Caco-2 (cell line): ENCODE data around the gene TAPBPL. TPM values are rescaled to one million over a fixed set of nuclear protein-coding genes. Genes with fewer than 3 reads are reported as not detected.

Experiments used
- BruUV-seq: library from RNA; stranded (reverse); fragments of 400-500 nt; replicated peaks from 2 replicates; lab custom pipeline; 2021; lab: Mats Ljungman, UMichigan
- CTCF ChIA-PET: fragments of 300-600 bp; sonication (Branson Sonifier 250); formaldehyde crosslinking; loops from one replicate; lab custom pipeline; 2022; ENCODE audit warnings: antibody characterized with exemption; lab: Charles Lee
- POLR2A ChIA-PET: fragments of 300-600 bp; sonication (Branson Sonifier 250); formaldehyde crosslinking; loops from one replicate; lab custom pipeline; 2022; ENCODE audit warnings: antibody characterized with exemption; lab: Charles Lee
- DNase-seq, 2 experiments: peaks; one replicate each; pipeline versions ENCODE4 v3.0.0 to v3.0.0-alpha.2; 2020 to 2022
- H3K27me3 ChIP-seq: replicated peaks from 2 replicates; pipeline ENCODE4 v1.6.0; 2011; ENCODE audit warnings: low read length; ENCODE audit not compliant: control insufficient read depth, insufficient read depth
- H3K36me3 ChIP-seq: 2 replicates; pipeline ENCODE4 v1.5.1; 2011; ENCODE audit warnings: low read length; ENCODE audit not compliant: control insufficient read depth, insufficient read depth
- H3K4me1 ChIP-seq: fragments of 250-450 bp; sonication (Bioruptor Pico); 2 replicates; pipeline ENCODE4 v1.5.1; 2020; ENCODE audit warnings: mild to moderate bottlenecking
- H3K4me3 ChIP-seq: 2 replicates; pipeline ENCODE4 v1.5.1; 2011; ENCODE audit warnings: low read depth, mild to moderate bottlenecking, control low read depth, low read length
- H3K9me3 ChIP-seq: fragments of 250-450 bp; sonication (Bioruptor Pico); 2 replicates; pipeline ENCODE4 v1.5.1; 2020; ENCODE audit warnings: mild to moderate bottlenecking, moderate library complexity
- H3K27ac Mint-ChIP-seq: one replicate; pipeline ENCODE4 v1.8.0; 2022; ENCODE audit warnings: mixed read lengths; ENCODE audit not compliant: unreplicated experiment
- H3K27me3 Mint-ChIP-seq: one replicate; pipeline ENCODE4 v1.8.0; 2022; ENCODE audit warnings: mixed read lengths; ENCODE audit not compliant: insufficient read depth, unreplicated experiment
- H3K36me3 Mint-ChIP-seq: one replicate; pipeline ENCODE4 v1.8.0; 2022; ENCODE audit warnings: mild to moderate bottlenecking, mixed read lengths; ENCODE audit not compliant: insufficient read depth, unreplicated experiment
- H3K4me1 Mint-ChIP-seq: one replicate; pipeline ENCODE4 v1.8.0; 2022; ENCODE audit warnings: low read depth, mixed read lengths; ENCODE audit not compliant: unreplicated experiment
- H3K4me3 Mint-ChIP-seq: one replicate; pipeline ENCODE4 v1.8.0; 2022; ENCODE audit warnings: mild to moderate bottlenecking, moderate library complexity, mixed read lengths; ENCODE audit not compliant: unreplicated experiment
- H3K9me3 Mint-ChIP-seq: one replicate; pipeline ENCODE4 v1.8.0; 2022; ENCODE audit warnings: mixed read lengths; ENCODE audit not compliant: unreplicated experiment
- CTCF ChIP-seq, 2 experiments: fragments of 200-600 bp in 1 of 2; IDR thresholded peaks; 1 replicate in 1 of 2; 2 replicates in 1 of 2; pipeline versions ENCODE4 v1.5.1 to v1.8.0; 2011 to 2022; ENCODE audit warnings: antibody characterized with exemption in 1 of 2, control low read depth in 1 of 2, inconsistent platforms in 1 of 2, low read depth in 1 of 2, low read length in 1 of 2, mild to moderate bottlenecking in 1 of 2, moderate library complexity in 1 of 2; ENCODE audit not compliant: insufficient read depth in 1 of 2, severe bottlenecking in 1 of 2, unreplicated experiment in 1 of 2
- intact Hi-C: fragments of 100-400 bp; cut with micrococcal nuclease; formaldehyde crosslinking; loops from one replicate; pipeline ENCODE4 v1.10.0; 2022; ENCODE audit not compliant: unreplicated experiment
- total RNA-seq: library from RNA; stranded (reverse); gene quantifications from 2 replicates; pipeline ENCODE4 v1.2.3, GENCODE V29; 2022

The TAPBPL gene
- total RNA-seq, 1 experiment from 2014 or later, result 9.7 TPM

GRCh38 chr12:6418796-6419195, 33.0 kb upstream of the TAPBPL start:
- peaks cover 8% of the 10 kb centered on the region for H3K4me1 ChIP-seq
- intact Hi-C loops, result no loop called here
- ChIA-PET CTCF (no interaction called here), POLR2A (interaction anchor here (0.5 kb wide), 1 partner anchor 1267 kb away, joined by 3 read pairs; no protein-coding TSS in a partner anchor)
- H3K27me3 ChIP-seq, result no peaks in the 10 kb centered on the region
- no peak for DNase-seq
- Mint-ChIP-seq H3K36me3 (no peaks in the 10 kb centered on the region), H3K4me3 (no peak overlapping the region), H3K9me3 (no peaks in the 10 kb centered on the region), H3K27me3 (no peaks in the 10 kb centered on the region), H3K27ac (no peak overlapping the region), H3K4me1 (peaks cover 7% of the 10 kb centered on the region)
- H3K9me3 ChIP-seq, result no peaks in the 10 kb centered on the region
- no peaks in the 10 kb centered on the region for H3K36me3 ChIP-seq
- H3K4me3 ChIP-seq, result no peak overlapping the region
- no TSS peak for BruUV-seq
- no peak for TF ChIP-seq CTCF (IDR thresholded peaks at IDR 0.05; ENCODE audit: insufficient read depth in 1 of 2, low read depth in 1 of 2, low read length in 1 of 2, severe bottlenecking in 1 of 2, unreplicated experiment in 1 of 2)

DNA sequence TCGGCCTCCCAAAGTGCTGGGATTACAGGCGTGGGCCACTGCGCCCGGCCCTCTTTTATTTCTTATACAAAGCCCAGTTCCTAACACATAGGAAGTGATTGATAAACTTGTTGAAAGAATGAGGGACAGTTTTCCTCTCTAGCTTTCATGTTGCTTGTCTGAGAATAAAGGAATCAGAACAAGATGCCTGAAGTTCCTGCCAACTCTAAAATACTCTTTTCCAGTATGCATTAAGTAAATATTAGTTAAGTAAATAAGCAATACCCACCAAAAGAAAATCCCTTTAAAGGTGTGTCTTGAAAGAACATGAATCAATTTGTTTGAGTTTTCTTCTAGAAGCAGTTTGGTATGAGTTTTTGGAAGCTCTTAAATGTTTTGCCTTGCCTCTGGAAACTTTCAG, 31.5 kb upstream of the TAPBPL start:
- H3K27me3 ChIP-seq, result no peaks in the 10 kb centered on the region
- H3K9me3 ChIP-seq, result no peaks in the 10 kb centered on the region
- CTCF ChIA-PET, result interaction anchor here (1.0 to 1.6 kb wide), 2 partner anchors 45 to 117 kb away, joined by 4 read pairs; no protein-coding TSS in a partner anchor
- no peaks in the 10 kb centered on the region for H3K36me3 Mint-ChIP-seq
- H3K9me3 Mint-ChIP-seq, result no peaks in the 10 kb centered on the region
- H3K27me3 Mint-ChIP-seq, result no peaks in the 10 kb centered on the region
- no peak for DNase-seq
- intact Hi-C loops, result no loop called here
- POLR2A ChIA-PET, result no interaction called here
- H3K4me3 Mint-ChIP-seq, result no peak overlapping the region
- TF ChIP-seq CTCF (IDR thresholded peaks at IDR 0.05; ENCODE audit: insufficient read depth in 1 of 2, low read depth in 1 of 2, low read length in 1 of 2, severe bottlenecking in 1 of 2, unreplicated experiment in 1 of 2), result no peak
- BruUV-seq, result no TSS peak
- H3K4me1 ChIP-seq, result peaks cover 8% of the 10 kb centered on the region
- no peak overlapping the region for H3K27ac Mint-ChIP-seq
- H3K4me3 ChIP-seq, result no peak overlapping the region
- peaks cover 8% of the 10 kb centered on the region for H3K4me1 Mint-ChIP-seq
- no peaks in the 10 kb centered on the region for H3K36me3 ChIP-seq

DNA sequence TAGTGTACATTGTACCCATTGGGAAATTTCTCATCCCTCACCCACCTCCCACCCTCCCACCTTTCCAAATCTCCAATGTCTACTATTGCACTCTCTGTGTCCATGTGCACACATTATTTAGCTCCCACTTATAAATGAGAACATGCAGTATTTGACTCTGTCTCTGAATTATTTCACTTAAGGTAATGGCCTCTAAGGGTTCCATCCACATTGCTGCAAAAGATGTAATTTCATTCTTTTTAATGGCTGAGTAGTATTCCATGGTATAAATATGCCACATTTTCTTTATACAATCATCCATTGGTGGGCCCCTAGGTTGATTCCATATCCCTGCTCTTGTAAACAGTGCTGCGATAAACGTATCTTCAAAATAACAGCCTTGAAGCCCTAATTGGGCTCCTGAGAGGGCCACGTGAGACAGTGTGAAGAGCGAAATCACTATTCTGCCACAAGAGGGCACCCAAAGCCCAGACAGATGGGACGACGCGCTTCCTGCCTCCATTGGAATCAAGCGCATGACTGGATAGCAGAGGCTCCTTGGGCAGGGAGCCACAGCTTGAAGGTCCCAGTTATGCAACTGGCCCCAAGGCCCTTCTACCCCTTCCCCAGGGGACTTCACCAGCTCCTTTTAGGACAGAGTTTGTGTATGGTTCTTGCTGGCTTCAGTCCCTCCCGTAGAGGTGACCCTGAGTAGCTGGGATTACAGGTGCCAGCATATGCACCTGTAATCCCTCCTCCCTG, 28.4 kb upstream of the TAPBPL start:
- POLR2A ChIA-PET, result interaction anchor here (0.7 to 1.1 kb wide), 2 partner anchors 111 kb away, joined by 3 to 8 read pairs; partner anchors contain the start of gene GAPDH

More for the DNA sequence above, 28.4 kb upstream of the TAPBPL start:
- Histone ChIP-seq H3K9me3 (no peaks in the 10 kb centered on the region), H3K4me1 (peaks cover 8% of the 10 kb centered on the region), H3K36me3 (no peaks in the 10 kb centered on the region), H3K27me3 (no peaks in the 10 kb centered on the region), H3K4me3 (no peak overlapping the region)
- no TSS peak for BruUV-seq
- Mint-ChIP-seq H3K9me3 (no peaks in the 10 kb centered on the region), H3K27ac (no peak overlapping the region), H3K4me1 (peaks cover 8% of the 10 kb centered on the region), H3K27me3 (no peaks in the 10 kb centered on the region), H3K36me3 (no peaks in the 10 kb centered on the region), H3K4me3 (no peak overlapping the region)
- peak; percentile 88 to 97 for TF ChIP-seq CTCF (IDR thresholded peaks at IDR 0.05; ENCODE audit: insufficient read depth in 1 of 2, low read depth in 1 of 2, low read length in 1 of 2, severe bottlenecking in 1 of 2, unreplicated experiment in 1 of 2)
- CTCF ChIA-PET, result interaction anchor here (0.5 to 4.5 kb wide), 10 partner anchors 15 to 135 kb away, joined by 3 to 45 read pairs (median 4); partner anchors contain the start of genes TAPBPL and VAMP1
- DNase-seq, result peak; percentile 87
- intact Hi-C loops, result loop anchor here (1.0 kb wide), 4 partner anchors 42 to 115 kb away; partner anchors contain the start of gene NCAPD2
